HG02885 (cell line): Measurements from ENCODE around the gene B3GLCT.
"Not testable (repeated sequence)": the region's sequence is repeated elsewhere in the genome, so short reads cannot be mapped to it uniquely, and the experiment has no call there.

ENCODE experiments used
- ATAC-seq: cut with Tn5 transposase; IDR thresholded peaks from one replicate; pipeline ENCODE4 v1.9.1; 2021; ENCODE audit warnings: mild to moderate bottlenecking; ENCODE audit not compliant: unreplicated experiment, poor library complexity

B3GLCT gene

DNA sequence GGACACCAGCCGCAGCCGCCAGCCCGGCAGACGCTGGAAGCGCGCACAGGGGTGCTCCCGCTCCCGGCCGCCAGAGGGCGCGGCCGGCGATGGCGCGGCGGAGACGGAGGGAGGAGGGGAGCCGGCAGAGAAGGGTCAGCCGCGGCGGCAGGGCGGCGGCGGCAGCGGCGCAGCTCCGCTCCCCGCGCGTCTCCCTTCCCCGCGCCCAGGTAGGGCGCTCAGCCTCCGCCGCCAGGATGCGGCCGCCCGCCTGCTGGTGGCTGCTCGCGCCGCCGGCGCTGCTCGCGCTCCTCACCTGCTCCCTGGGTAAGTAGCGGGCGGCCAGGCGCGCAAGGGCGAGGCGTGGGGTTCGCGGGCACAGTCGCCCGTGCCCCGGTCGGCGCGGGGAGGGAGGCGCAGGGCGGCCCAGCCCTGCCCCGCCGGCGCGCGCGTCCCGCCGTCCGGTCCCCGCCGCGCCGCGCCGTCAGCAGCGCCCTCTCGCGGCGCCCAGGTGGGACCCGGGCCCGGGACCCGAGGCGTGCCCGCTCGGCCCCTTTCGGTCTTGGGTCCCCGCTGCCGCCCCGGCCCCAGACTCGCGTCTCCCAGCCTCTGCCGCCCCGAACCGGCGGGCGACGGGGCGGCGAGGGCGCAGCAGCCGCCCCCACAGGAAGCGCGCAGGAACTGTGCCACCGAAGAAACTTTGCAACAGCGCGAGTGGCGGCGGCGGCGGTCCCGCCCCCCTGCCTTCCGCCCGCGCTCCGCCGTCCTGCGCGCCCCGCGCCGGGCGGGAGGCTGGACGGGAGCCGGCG lies at the start of gene B3GLCT:
Gene B3GLCT, plus strand, starts transcription at position 127 of the 788 bp plus-strand sequence. Its CDS starts 110 bp downstream, at position 237.
- ATAC-seq = peak; percentile 83

DNA sequence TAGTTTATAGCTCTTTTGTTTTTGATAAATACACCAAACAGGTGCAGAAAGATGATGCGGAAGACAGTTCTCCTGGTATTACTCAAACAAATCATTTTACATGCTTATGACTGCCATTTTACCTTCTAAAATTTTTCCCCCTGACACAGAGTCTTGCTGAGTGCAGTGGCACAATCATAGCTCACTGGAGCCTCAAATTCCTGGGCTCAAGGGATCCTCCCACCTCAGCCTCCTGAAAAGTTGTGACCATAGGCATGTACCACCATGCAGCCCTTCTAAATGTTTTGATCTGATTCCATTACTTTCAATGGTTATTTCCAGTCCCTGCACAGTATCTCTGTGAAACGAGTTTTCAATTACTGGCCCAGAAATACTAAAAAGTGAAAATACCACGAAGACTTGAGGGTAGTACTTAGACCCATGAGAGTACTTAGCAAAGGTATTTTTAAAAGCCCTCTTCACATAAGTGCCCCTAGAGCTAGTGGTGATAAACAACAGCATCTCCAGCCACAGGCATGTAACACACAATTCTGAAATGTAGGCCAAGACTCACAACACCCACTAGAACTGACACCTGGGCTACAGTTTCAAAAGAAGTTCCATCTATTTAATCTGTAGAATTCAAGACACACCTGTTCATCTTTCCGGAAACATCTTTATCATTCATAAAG lies 49.3 kb upstream of the B3GLCT start:
- ATAC-seq = no peak

DNA sequence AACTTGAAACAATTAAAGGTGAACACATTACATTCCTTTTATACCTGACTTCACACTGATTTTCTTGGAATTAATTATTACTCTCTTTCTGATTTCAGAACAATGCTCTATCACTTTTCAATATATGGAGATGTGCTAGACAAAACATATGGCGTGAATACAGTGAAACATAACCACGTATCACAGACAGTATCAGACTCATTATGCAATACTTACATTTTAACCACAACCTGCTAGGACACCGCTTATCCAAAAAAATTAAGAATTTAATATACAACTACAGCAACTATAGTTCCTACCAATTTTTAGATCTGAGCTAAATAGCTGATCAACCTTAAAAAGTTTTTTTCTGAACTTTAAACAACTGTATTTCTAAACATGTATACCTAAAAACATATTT lies 47.9 kb upstream of the B3GLCT start:
- ATAC-seq = no peak

GRCh38 chr13:31154939-31155338 lies 44.8 kb upstream of the B3GLCT start:
- ATAC-seq = no peak

GRCh38 chr13:31159306-31159705 lies 40.5 kb upstream of the B3GLCT start:
- ATAC-seq = no peak

DNA sequence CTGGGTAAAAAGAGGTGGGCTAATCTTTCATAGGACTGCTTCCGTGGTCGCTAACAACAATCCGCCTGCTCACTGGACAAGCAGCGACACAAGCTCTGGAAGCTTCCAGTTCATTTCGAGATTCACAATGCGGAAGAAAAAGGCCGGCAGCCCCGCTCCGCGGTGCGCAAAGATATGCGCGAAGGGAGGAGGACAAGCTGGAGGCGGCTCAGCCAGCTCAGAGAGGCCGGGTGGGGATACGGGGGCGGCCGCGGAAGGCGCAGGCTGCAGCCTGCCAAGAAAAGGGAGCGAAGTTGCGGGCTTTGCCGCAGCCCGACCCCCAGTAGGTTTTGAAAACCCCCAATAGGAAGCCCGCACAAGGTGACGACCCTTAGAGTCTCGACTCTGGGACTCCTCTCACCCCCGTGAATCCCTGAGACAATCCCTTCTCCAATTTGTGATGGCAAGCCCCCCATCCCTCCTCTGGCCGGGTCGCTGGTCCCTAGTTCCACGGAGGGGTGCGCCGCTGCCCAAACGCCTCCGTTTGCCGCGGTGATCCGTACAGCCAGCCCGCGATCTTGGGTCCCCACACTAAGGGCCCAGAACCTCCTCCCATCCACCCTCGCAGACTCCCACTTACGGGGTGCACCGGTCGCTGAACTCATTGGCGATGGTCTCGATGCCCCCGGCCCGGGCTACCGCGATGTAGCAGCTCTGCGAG lies 38.8 kb upstream of the B3GLCT start:
- peak; percentile 26 for ATAC-seq

- peak; percentile 80 for ATAC-seq
Observed at GRCh38 chr13:31161557-31162150, 38.1 kb upstream of the B3GLCT start, which contains the start of gene HSPH1. HSPH1 (minus strand) TSS chr13:31161904; CDS start chr13:31161582, 322 bp downstream.

GRCh38 chr13:31162151-31163008 lies 37.4 kb upstream of the B3GLCT start:
- peak; percentile 87 for ATAC-seq

DNA sequence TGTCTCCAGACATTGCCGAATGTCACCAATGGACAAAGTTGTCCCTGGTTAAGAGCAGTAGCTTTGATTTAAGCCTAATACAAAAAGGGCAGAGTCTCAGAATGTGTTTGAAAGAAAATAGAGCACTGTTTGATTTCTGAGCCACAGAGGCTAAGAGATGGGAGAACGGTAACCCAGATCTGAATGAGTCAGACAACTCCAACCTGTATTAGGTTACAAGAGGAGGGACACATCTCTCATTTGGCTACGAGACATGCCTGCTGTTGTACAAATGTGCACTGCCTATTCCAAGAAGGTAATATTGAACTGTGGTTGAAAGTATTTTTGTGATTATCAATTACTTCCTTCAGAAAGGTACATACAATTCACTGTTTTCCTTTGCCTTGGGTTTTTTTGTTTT lies 33.2 kb upstream of the B3GLCT start:
- no peak for ATAC-seq

DNA sequence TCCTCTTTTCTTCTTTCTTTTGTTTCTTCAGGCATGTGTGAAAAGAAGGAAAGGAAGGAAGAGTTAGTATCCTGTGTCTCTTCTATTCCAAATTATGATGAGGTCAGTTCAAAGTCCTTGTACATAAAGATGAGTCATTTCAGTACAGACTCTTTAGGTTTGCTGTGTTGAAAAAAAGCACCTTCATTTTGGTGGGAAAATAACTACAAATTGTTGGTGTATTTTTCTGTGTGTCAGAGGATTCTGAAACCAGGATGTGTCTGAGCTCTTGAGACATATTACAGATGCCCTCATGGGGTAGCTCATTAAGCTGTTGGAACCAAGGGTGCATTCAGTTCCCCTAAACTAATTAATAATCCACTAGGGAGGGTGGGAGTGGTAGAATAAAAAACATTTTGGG lies 32.3 kb upstream of the B3GLCT start:
- no peak for ATAC-seq

GRCh38 chr13:31168166-31168565 lies 31.6 kb upstream of the B3GLCT start:
- ATAC-seq = peak; percentile 76

- ATAC-seq = no peak
Observed at GRCh38 chr13:31168736-31169135, 31.0 kb upstream of the B3GLCT start.

GRCh38 chr13:31172001-31172400 lies 27.8 kb upstream of the B3GLCT start:
- ATAC-seq = no peak

DNA sequence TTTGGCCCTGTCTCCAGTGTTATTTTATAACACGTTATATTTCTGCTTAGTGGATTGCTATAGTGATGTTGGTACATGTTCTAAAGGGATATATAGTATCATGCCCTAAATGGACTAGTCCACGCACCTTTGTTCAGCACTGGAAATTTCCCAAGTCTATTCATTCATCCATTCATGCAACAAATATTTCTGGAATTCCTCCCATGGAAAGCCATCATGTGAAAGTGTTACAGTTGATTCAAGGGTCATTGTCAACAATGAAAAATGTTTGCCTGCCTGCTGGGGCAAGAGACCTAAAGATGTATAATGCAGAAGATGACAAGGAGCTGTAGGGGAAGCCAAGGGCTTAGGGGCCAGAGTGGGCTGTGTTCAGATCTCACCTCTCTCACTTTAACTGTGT lies 27.2 kb upstream of the B3GLCT start:
- ATAC-seq = no peak

DNA sequence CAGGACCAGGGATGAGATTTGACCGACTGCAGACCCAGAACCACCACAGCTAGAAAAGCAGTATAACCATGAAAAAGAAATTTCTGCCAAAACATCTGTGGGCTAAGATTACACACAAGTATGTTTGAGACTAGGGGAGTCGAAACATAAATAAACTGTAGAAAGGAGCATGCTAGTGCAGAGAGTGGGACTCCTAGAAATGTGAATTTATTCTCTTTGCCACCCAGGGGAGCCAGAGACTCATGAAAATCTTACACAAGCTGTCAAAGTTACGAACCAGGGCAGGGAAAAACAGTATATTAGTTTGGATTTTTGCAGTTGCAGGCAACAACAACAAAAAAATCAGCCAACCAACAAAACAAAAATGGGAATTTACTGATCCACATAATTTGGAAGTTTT lies 25.8 kb upstream of the B3GLCT start:
- no peak for ATAC-seq

- no peak for ATAC-seq
Observed at GRCh38 chr13:31175847-31176532, 23.8 kb upstream of the B3GLCT start.

- ATAC-seq = not testable (repeated sequence)
Observed at GRCh38 chr13:31177813-31178495, 21.8 kb upstream of the B3GLCT start.

- no peak for ATAC-seq
Observed at GRCh38 chr13:31179241-31179640, 20.5 kb upstream of the B3GLCT start.

- no peak for ATAC-seq
Observed at GRCh38 chr13:31179754-31180153, 20.0 kb upstream of the B3GLCT start.
